Anterior cingulate cortex (tissue), 58 donors: ENCODE measurements around the gene PHLDB3.

Source experiments
- DNase-seq, 58 donors: peaks; one replicate each; lab custom pipeline; 2025; lab: John Stamatoyannopoulos, UW

PHLDB3 gene

GRCh38 chr19:43502419-43502976 is 2.0 kb downstream of the PHLDB3 start:
- no peak for DNase-seq

GRCh38 chr19:43501661-43502418 is 2.7 kb downstream of the PHLDB3 start:
- no peak for DNase-seq

DNA sequence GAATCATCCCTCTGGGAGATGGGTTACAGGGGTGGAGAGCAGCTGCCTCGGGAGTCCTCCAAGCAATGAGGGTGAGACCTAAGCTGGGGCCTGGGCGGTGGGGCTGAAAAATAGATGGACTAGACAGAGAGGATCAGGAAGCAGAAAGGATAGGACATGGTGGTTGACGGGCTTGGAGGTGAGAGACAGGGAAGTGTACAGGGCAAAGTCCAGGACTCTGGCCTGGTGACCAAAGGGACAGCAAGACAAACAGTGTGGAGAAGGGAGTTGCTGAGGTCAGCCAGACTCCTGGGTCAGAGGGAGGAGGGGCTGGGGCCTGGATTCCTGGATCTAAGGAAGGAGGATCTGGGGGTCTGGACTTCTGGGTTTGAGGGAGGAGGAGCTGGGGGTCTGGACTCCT is 5.5 kb downstream of the PHLDB3 start:
- DNase-seq = no peak

GRCh38 chr19:43498233-43498842 is 6.2 kb downstream of the PHLDB3 start:
- DNase-seq = no peak

DNA sequence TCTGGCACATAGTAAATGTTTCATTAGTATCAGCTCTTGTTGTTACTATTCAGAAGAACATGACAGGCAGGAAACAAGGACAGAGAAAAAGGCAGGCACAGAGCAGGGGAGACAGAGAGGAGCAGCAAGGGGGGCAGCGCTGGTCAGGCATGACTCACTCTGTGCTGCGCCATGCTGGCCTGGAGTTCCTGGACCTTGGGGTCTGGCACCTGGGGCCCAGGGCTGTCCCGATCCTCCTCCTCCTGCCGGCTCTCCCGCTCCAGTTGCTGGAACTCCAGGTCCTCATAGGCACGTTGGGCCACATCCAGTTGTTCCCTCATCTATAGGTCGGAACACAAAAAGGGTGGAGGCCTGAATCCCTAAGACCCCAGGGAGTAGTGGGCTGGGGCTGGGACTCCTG is 7.6 kb downstream of the PHLDB3 start:
- no peak for DNase-seq

DNA sequence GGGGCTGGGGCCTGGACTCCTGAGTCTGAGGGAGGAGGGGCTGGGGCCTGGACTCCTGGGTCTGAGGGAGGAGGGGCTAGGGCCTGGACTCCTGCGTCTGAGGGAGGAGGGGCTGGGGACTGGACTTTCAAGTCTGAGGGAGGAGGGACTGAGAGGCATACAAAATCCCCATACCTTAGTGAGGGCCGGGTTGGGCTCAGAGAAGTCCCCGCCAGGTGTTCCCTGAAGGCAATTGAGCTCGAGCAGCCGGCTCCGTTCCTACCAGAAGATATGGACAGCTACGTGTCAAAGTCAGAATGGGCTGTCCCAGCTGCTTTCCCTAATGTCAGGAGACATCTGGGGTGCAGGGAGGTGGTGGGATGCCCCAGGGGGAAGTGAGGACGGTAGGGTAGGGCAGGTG is 9.5 kb downstream of the PHLDB3 start:
- DNase-seq = no peak

DNA sequence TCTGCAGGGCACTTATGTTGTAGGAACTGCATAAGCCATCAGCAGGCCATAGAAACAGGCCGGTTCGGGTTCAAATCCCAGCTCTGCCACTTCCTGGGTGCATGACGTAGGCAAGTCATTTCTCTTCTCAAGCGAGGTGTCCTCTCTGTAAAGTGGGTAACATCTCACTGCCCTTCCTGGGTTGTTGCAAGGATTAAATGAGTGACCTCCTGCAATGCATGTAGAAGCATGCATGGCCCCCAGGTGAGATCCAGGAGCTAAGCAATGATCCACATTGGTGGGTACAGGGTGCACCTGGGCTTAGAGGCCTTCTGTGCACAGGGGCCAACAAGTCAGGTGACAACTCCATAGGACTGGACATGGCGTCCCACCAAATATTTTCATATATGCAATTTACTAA is 13.8 kb downstream of the PHLDB3 start:
- no peak for DNase-seq

DNA sequence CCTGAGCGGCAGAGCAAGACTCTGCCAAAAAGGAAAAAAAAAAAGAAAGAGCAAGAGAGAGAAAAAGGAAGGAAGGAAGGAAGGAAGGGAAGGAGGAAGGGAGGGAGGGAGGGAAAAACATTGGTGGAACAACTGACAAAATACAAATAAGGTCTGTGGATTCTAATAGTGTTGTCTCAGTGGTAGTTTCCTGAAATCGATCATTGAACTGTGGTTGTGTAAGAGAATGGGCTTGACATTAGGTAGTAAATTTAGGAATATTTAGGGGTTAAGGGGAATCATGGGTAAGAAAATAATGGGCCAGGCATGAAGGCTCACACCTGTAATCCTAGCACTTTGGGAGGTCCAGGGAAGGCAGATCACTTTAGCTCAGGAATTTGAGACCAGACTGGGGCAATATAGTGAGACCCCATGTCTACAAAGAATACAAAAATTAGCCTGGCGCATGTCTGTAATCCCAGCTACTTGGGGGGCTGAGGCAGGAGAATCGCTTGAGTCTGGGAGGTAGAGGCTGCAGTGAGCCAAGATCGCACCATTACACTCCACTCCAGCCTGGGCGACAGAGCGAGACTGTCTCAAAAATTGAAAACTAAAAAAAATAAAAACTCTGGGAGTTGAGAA is 14.5 kb downstream of the PHLDB3 start:
- DNase-seq = no peak

DNA sequence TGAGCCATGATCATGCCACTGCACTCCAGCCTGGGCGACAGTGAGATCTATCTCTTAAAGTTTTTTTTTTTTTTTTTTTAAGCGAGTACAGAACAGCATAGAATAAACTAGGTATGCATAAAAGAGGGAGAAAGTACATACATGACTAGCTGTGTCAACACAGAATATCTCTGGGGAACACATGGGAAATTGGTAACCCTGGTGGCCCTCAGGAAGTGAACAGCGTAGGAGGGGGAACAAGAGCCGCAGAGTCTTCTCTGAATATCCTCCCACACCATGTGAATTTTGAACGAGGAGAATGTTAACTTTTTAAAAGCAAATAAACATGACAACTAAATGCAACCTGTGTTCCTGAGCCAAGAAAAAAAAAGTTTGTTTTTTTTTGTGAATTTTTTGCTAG is 15.2 kb downstream of the PHLDB3 start:
- DNase-seq = no peak

DNA sequence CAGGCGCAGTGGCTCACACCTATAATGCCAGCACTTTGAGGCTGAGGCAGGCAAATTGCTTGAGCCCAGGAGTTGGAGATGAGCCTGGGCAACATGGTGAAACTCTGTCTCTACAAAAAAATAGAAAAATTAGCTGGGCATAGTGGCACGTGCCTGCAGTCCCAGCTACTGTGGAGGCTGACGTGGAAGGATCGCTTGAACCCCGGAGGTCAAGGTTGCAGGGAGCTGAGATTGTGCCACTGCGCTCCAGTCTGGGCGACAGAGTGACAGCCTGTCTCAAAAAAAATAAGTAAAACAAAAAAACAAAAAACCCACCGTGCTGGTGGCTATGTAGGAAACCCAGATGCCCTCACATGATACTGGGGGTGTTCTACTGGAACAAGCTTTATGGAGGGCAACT is 16.4 kb downstream of the PHLDB3 start:
- no peak for DNase-seq

GRCh38 chr19:43486412-43486811 is 18.1 kb downstream of the PHLDB3 start:
- DNase-seq = no peak

DNA sequence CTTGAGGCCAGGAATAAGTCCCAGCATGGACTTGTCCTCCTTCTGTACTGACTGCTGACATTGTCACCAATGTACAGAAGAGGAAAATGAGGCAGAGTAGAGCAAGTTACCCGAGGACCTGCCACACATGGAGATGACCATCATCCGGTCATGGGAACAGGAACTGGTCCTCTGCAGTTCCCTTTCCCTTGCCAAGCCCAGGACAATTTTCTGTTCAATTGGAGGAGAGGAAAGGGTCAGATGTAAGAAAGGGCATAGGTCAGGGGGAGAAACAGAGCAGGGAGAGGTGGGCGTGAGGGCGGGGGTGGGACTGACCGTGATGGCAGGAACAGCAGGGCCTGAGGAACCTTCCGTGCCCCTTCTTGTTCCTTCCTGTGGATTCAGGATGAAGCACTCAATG is 18.6 kb downstream of the PHLDB3 start:
- DNase-seq = no peak

GRCh38 chr19:43483281-43483680 is 21.3 kb downstream of the PHLDB3 start:
- DNase-seq = no peak

- DNase-seq = no peak
These were observed 22.4 kb downstream of the PHLDB3 start for GRCh38 chr19:43482193-43482592.

- DNase-seq = no peak
These were observed 22.8 kb downstream of the PHLDB3 start for GRCh38 chr19:43481701-43482100.

GRCh38 chr19:43480574-43480973 is 24.0 kb downstream of the PHLDB3 start:
- DNase-seq = no peak

DNA sequence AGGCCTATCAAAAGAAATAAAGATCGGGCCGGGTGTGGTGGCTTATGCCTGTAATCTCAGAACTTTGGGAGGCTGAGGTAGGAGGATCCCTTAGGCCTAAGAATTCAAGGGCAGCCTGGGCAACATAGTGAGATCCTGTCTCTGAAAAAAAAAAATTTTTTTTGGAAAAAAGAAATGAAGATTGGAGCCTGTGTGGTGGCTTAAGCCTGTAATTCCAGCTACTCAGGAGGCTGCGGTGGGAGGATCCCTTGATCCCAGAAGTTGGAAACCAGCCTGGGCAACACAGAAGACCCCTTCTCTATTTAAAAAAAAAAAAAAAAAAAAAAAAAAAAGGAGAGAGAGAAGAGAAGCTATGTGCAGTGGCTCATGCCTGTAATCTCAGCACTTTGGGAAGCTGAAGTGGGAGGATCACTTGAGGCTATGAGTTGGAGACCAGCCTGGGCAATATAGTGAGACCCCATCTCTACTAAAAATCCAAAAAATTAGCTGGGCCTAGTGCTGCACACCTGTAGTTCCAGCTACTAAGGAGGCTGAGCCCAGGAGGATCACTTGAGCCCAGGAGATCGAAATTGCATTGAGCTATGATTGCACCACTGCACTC is 24.5 kb downstream of the PHLDB3 start:
- DNase-seq = no peak

DNA sequence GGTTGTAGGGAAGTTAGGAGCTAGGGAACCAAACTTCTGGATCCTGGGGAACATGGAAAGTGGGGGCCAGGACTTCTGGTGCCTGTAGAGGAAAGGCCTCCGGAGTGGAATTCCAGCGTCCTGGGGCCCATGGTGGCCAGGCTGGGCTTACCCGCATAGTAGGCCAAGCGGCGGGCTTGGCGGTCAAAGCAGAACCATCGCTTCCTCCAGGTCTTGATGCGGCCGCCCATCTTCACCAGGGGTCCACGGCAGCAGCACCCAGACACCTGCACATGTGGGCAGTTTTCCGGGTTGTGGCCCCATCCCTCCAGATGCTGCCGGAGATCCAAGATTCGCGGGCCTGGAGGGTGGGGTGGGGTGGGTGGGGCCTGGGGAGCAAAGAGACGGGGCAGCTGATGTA is 25.3 kb downstream of the PHLDB3 start:
- no peak for DNase-seq

- no peak for DNase-seq
These were observed 26.2 kb downstream of the PHLDB3 start for GRCh38 chr19:43478323-43478722.

GRCh38 chr19:43476606-43477005 is 27.9 kb downstream of the PHLDB3 start:
- no peak for DNase-seq

DNA sequence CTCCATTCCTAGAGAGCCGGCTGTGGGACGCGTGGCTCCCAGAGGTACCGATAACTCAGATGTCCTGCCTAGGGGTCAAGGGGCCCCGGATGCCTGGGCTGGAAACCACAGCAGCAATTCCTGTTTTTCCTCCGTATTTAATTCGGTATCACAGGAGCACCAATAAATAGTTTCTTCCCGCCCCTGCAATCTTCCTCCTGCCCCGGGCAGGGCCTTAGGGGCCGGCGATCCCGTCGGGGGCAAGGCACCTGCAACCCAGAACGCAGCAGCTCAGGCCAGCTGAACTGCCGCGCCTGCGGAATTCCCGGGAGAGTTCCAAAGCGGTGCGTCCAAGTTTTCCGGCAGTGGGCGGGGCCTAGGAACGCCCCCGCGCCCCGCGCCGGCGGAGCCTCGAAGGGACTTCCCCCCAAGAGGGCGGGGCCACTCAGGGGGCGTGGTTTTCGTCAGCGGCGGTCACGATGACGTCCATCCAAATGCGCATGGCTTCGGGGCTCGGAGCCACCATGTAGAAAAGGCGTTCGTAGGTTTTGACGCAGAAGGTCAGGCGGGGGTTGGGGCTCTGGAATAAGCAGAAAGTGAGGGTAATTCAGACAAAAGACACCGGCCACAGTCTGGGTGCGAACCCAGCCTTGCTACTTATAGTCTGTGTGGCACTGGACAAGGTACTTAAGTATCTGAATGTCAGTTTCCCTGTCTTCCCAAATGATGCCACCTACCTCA is 29.4 kb downstream of the PHLDB3 start:
- DNase-seq = peak; percentile 15 to 94 (median 82)
